ENCODE measurements around the gene SLC13A4.

The SLC13A4 gene

GRCh38 chr7:135719688-135720087, 8.3 kb downstream of the SLC13A4 start:
- no peak for DNase-seq (ENCODE audit: low spot score)

- no peak for DNase-seq (ENCODE audit: low spot score)
Observed at GRCh38 chr7:135718794-135719437, 9.1 kb downstream of the SLC13A4 start.

- DNase-seq (ENCODE audit: low spot score), result no peak
Observed at GRCh38 chr7:135718219-135718618, 9.8 kb downstream of the SLC13A4 start.

- no peak for DNase-seq (ENCODE audit: low spot score)
Observed at GRCh38 chr7:135717693-135718092, 10.3 kb downstream of the SLC13A4 start.

- no peak for DNase-seq (ENCODE audit: low spot score)
Observed at GRCh38 chr7:135716677-135717238, 11.2 kb downstream of the SLC13A4 start.

GRCh38 chr7:135715673-135716072, 12.3 kb downstream of the SLC13A4 start:
- no peak for DNase-seq (ENCODE audit: low spot score)

- no peak for DNase-seq (ENCODE audit: low spot score)
Observed at GRCh38 chr7:135715055-135715522, 12.9 kb downstream of the SLC13A4 start.

- DNase-seq (ENCODE audit: low spot score), result no peak
Observed at GRCh38 chr7:135714534-135715009, 13.4 kb downstream of the SLC13A4 start.

GRCh38 chr7:135713836-135714470, 14.0 kb downstream of the SLC13A4 start:
- no peak for DNase-seq (ENCODE audit: low spot score)

- DNase-seq (ENCODE audit: low spot score), result no peak
Observed at GRCh38 chr7:135712796-135713195, 15.2 kb downstream of the SLC13A4 start.

GRCh38 chr7:135712182-135712782, 15.7 kb downstream of the SLC13A4 start:
- no peak for DNase-seq (ENCODE audit: low spot score)

GRCh38 chr7:135711139-135711469, 16.9 kb downstream of the SLC13A4 start:
- no peak for DNase-seq (ENCODE audit: low spot score)

GRCh38 chr7:135710417-135711138, 17.4 kb downstream of the SLC13A4 start:
- peak; percentile 55 for DNase-seq (ENCODE audit: low spot score)

GRCh38 chr7:135709508-135709907, 18.5 kb downstream of the SLC13A4 start:
- DNase-seq (ENCODE audit: low spot score), result no peak

GRCh38 chr7:135708041-135708440, 19.9 kb downstream of the SLC13A4 start:
- no peak for DNase-seq (ENCODE audit: low spot score)

- no peak for DNase-seq (ENCODE audit: low spot score)
Observed at GRCh38 chr7:135707570-135707966, 20.4 kb downstream of the SLC13A4 start.

GRCh38 chr7:135706858-135707569, 21.0 kb downstream of the SLC13A4 start:
- DNase-seq (ENCODE audit: low spot score), result no peak

GRCh38 chr7:135706038-135706742, 21.8 kb downstream of the SLC13A4 start:
- DNase-seq (ENCODE audit: low spot score), result no peak

GRCh38 chr7:135704698-135705097, 23.3 kb downstream of the SLC13A4 start:
- no peak for DNase-seq (ENCODE audit: low spot score)

- peak; percentile 9 for DNase-seq (ENCODE audit: low spot score)
Observed at GRCh38 chr7:135704074-135704473, 23.9 kb downstream of the SLC13A4 start.
